ENCODE measurements around the gene NLRC5. TPM values are rescaled to one million over a fixed set of nuclear protein-coding genes. Genes with fewer than 3 reads are reported as not detected.

The NLRC5 gene
- total RNA-seq, 2 donors from 2014 or later: 8.3 to 23.4 TPM

DNA sequence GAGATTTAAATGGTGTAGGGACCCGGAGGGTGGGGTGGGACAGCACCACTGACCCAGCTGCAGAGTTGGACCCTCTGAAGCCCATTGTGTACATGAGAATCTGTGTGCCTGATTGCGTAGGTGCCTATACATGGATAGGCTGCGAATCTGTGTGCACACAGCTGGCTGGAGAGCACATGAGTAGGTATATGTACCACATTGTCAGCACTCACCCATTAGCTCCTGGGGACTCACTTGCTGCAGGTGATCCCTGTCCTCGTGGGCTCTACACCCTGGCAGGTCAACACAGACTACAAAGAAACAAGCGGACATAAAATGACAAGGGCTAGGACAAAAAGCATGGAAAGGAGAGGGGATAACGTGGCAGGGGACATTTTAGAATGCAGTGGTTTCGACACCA lies 38.9 kb upstream of the NLRC5 start:
- H3K36me3 ChIP-seq (replicated peaks in 1 of 2; ENCODE audit: insufficient read depth in 1 of 2, low read depth in 2 of 2): no peaks in the 10 kb centered on the region
- H3K4me1 ChIP-seq: peaks cover 23% of the 10 kb centered on the region
- no peaks in the 10 kb centered on the region for H3K27me3 ChIP-seq
- TF ChIP-seq POLR2A (IDR thresholded peaks at IDR 0.05): no peak
- TF ChIP-seq, protein P1, sequence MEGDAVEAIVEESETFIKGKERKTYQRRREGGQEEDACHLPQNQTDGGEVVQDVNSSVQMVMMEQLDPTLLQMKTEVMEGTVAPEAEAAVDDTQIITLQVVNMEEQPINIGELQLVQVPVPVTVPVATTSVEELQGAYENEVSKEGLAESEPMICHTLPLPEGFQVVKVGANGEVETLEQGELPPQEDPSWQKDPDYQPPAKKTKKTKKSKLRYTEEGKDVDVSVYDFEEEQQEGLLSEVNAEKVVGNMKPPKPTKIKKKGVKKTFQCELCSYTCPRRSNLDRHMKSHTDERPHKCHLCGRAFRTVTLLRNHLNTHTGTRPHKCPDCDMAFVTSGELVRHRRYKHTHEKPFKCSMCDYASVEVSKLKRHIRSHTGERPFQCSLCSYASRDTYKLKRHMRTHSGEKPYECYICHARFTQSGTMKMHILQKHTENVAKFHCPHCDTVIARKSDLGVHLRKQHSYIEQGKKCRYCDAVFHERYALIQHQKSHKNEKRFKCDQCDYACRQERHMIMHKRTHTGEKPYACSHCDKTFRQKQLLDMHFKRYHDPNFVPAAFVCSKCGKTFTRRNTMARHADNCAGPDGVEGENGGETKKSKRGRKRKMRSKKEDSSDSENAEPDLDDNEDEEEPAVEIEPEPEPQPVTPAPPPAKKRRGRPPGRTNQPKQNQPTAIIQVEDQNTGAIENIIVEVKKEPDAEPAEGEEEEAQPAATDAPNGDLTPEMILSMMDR (IDR thresholded peaks at IDR 0.05): no peak
- peak overlapping the region; percentile 34 to 82 (median 38) for H3K27ac ChIP-seq
- WGBS, 2 donors: 38 to 53% methylated on average over 6 to 7 of the region's 7 CpGs
- H3K9me3 ChIP-seq: no peaks in the 10 kb centered on the region
- H3K4me3 ChIP-seq: no peak overlapping the region
- DNase-seq (no peak), ATAC-seq (no peak)
- intact Hi-C loops (cut with DNase I): no loop called here

DNA sequence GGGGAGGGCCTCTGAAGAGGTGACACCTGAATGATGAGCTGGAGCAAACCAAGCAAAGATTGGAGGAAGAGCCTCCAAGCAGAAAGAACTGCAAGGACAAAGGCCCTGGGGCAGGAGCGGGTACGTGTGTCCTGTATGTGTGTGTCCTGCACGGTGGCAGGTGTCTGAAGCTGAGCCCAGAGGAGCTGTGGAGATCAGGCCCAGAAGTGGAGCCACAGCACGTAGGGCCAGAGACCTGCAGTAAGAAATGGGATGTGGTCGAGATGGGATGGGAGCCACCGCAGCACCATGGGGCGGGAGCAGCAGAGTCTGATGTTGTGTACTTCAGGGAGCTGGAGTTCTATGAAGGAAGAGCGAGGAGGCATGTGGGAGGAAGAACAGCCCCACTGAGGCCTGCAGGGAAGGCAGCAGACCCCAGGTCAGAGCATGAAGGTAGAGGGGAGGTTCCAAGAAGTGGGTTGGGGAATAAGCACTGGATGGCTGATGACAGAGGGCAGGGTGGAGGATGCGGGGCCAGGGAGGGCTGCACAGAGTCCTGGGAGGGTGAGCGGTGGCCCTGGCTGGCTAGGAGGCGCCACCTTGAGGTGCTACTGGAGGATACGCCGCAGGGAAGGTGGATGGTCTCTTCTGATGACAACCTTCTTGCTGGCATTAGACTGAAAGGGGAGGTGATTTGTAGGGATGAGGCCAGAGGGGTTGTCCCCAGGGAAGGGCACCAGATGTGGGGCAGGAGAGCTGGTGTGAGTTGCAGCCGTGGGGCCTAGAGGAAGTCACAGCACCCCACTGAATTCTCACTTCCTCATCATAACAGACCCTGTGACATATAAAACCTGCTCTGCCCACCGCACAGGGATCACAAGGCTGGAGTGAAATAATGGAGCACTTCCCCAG lies 38.2 kb upstream of the NLRC5 start:
- Histone ChIP-seq H3K27ac (peak overlapping the region in 2 of 4 donors; percentile 37 to 82), H3K4me3 (no peak overlapping the region), H3K4me1 (peaks cover 18% of the 10 kb centered on the region), H3K27me3 (no peaks in the 10 kb centered on the region), H3K9me3 (no peaks in the 10 kb centered on the region), H3K36me3 (replicated peaks in 1 of 2; ENCODE audit: insufficient read depth in 1 of 2, low read depth in 2 of 2) (no peaks in the 10 kb centered on the region)
- DNase-seq (peak; percentile 72 to 81 (median 77)), ATAC-seq (peak; percentile 69)
- intact Hi-C loops (cut with DNase I): no loop called here
- TF ChIP-seq POLR2A (IDR thresholded peaks at IDR 0.05): peak in 1 of 3 donors; percentile 4
- TF ChIP-seq, protein P1 (IDR thresholded peaks at IDR 0.05): peak; percentile 44 to 92 (median 71)
- WGBS, 2 donors: 27 to 39% methylated on average over 15 of the region's 15 CpGs

DNA sequence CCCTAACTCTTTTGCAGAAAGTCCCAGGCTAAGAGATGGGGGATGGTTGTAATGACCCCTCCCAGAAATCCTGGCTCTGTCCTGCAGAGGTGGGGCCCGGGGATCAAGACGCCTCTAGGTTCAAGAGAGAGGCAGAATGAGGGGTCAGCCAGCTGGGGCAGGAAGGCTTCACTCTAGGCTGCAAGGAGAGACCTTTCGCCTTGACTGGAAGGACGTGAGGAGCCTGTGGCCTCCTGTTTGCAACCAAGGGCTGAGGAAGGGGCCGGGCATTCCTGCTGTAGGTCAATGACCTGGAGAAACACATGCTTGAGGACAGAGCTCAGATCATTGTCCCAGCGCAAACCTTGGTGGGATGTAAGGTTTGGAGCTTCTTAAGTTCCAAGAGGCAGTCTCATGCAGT lies 36.4 kb upstream of the NLRC5 start:
- Histone ChIP-seq H3K4me1 (peaks cover 9% of the 10 kb centered on the region), H3K27ac (no peak overlapping the region), H3K36me3 (replicated peaks in 1 of 2; ENCODE audit: insufficient read depth in 1 of 2, low read depth in 2 of 2) (no peaks in the 10 kb centered on the region), H3K27me3 (no peaks in the 10 kb centered on the region), H3K4me3 (no peak overlapping the region), H3K9me3 (no peaks in the 10 kb centered on the region)
- TF ChIP-seq, protein P1 (IDR thresholded peaks at IDR 0.05): no peak
- no peak for TF ChIP-seq POLR2A (IDR thresholded peaks at IDR 0.05)
- WGBS, 2 donors: 76 to 85% methylated on average over 6 of the region's 6 CpGs
- ATAC-seq (no peak), DNase-seq (no peak)
- intact Hi-C loops (cut with DNase I): no loop called here

DNA sequence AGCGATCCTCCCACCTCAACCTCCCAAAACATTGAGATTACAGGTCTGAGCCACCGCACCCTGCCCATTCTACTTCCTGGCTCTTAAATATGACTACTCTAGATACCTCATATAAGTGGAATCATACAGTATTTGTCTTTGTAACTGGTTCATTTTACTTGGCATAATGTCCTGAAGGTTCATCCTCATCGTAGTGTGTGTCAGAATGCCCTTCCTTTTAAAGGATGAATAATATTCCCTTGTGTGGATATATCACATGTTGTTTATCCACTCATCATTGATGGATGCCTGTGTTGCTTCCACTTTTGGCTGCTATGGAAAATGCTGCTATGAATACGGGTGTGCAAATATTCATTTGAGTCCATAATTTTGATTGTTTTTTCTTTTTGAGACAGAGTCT lies 33.3 kb upstream of the NLRC5 start:
- WGBS, 2 donors: 94 to 95% methylated on average over 4 of the region's 4 CpGs
- Histone ChIP-seq H3K27ac (no peak overlapping the region), H3K9me3 (no peaks in the 10 kb centered on the region), H3K4me3 (no peak overlapping the region), H3K27me3 (no peaks in the 10 kb centered on the region), H3K36me3 (replicated peaks in 1 of 2; ENCODE audit: insufficient read depth in 1 of 2, low read depth in 2 of 2) (no peaks in the 10 kb centered on the region), H3K4me1 (peaks cover 4% of the 10 kb centered on the region)
- DNase-seq (no peak), ATAC-seq (no peak)
- intact Hi-C loops (cut with DNase I): no loop called here
- TF ChIP-seq POLR2A (IDR thresholded peaks at IDR 0.05): no peak
- TF ChIP-seq, protein P1 (IDR thresholded peaks at IDR 0.05): no peak

Data from body of pancreas (tissue), 4 donors.